ENCODE measurements around the gene PKM.

DNA sequence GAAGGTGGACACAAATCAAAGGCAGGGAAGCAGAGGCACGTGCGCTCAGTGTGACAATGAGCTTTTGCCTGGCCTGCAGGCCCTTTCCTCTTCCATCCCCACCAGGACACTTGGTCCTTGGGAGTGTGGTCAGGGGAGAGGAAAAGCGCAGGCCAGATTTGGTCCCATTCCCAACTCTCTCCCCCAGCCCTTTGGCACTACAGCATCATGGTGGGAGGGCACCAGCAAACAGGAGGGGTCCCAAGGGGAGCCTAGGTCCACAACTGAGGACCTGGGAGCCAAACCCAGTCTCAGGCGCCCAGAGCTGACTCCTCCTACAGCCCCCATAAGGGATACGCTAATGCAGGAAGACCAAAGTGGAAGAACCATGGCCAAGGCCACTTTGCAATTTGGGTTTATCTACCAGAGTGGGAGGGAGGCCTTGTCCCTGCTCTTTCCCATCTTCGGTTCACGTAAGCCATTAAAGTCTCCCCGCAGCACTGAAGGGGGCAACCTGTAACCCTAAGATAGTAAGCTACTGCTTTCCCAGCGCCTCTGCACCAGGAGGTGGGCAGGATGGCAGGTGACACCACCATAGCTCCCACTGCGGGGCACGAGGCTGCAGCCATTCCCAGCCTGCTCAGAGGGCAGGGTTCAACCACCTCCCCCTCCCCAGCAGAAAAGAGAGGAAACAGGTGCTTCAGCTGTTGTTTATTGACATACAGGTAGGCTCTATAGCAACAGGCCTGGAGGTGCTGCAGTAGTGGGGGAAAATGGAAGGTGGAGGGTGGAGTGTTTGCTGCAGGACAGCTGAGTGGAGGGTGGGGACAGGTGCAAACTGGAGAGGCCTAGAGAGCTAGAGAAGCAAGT lies 32.4 kb downstream of the PKM start:
- TF ChIP-seq, protein P1, sequence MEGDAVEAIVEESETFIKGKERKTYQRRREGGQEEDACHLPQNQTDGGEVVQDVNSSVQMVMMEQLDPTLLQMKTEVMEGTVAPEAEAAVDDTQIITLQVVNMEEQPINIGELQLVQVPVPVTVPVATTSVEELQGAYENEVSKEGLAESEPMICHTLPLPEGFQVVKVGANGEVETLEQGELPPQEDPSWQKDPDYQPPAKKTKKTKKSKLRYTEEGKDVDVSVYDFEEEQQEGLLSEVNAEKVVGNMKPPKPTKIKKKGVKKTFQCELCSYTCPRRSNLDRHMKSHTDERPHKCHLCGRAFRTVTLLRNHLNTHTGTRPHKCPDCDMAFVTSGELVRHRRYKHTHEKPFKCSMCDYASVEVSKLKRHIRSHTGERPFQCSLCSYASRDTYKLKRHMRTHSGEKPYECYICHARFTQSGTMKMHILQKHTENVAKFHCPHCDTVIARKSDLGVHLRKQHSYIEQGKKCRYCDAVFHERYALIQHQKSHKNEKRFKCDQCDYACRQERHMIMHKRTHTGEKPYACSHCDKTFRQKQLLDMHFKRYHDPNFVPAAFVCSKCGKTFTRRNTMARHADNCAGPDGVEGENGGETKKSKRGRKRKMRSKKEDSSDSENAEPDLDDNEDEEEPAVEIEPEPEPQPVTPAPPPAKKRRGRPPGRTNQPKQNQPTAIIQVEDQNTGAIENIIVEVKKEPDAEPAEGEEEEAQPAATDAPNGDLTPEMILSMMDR (IDR thresholded peaks at IDR 0.05; ENCODE audit: borderline replicate concordance, extremely low read depth, low read length, poor library complexity, severe bottlenecking) = no peak
- TF ChIP-seq EZH2 (IDR thresholded peaks at IDR 0.05; ENCODE audit: borderline replicate concordance, low read depth, low read length, severe bottlenecking) = no peak
